ENCODE results near the gene IGBP1. TPM values are rescaled to one million over a fixed set of nuclear protein-coding genes. Genes with fewer than 3 reads are reported as not detected.
"Not testable (repeated sequence)": the region's sequence is repeated elsewhere in the genome, so short reads cannot be mapped to it uniquely, and the experiment has no call there.

IGBP1 gene
- total RNA-seq, 2 donors from 2014 or later = 48.0 to 87.5 TPM

- Histone ChIP-seq H3K27ac (no peak overlapping the region), H3K4me1 (no peaks in the 10 kb centered on the region), H3K27me3 (no peaks in the 10 kb centered on the region), H3K36me3 (no peaks in the 10 kb centered on the region), H3K9ac (ENCODE audit: low read depth in 2 of 2, low read length in 2 of 2) (no peak overlapping the region), H3K4me3 (no peak overlapping the region), H3K9me3 (no peaks in the 10 kb centered on the region)
- no peak for DNase-seq
- intact Hi-C loops (cut with DNase I) = loop anchor here (10.0 kb wide), 1 partner anchor 557 kb away; no protein-coding TSS in a partner anchor
- TF ChIP-seq CTCF (IDR thresholded peaks at IDR 0.05) = no peak
Observed at GRCh38 chrX:70092247-70092646, 41.0 kb upstream of the IGBP1 start.

GRCh38 chrX:70096052-70096451 is 37.2 kb upstream of the IGBP1 start:
- no peaks in the 10 kb centered on the region for H3K27me3 ChIP-seq
- H3K27ac ChIP-seq = no peak overlapping the region
- no peak overlapping the region for H3K9ac ChIP-seq (ENCODE audit: low read depth in 2 of 2, low read length in 2 of 2)
- intact Hi-C loops (cut with DNase I) = loop anchor here (5.0 to 10.0 kb wide), 2 partner anchors 561 to 604 kb away; no protein-coding TSS in a partner anchor
- no peaks in the 10 kb centered on the region for H3K9me3 ChIP-seq
- no peaks in the 10 kb centered on the region for H3K36me3 ChIP-seq
- no peak for TF ChIP-seq CTCF (IDR thresholded peaks at IDR 0.05)
- H3K4me1 ChIP-seq = no peaks in the 10 kb centered on the region
- DNase-seq = no peak
- H3K4me3 ChIP-seq = no peak overlapping the region

GRCh38 chrX:70105229-70105628 is 28.0 kb upstream of the IGBP1 start:
- TF ChIP-seq CTCF (IDR thresholded peaks at IDR 0.05) = no peak
- Histone ChIP-seq H3K9me3 (no peaks in the 10 kb centered on the region), H3K4me3 (no peak overlapping the region), H3K36me3 (no peaks in the 10 kb centered on the region), H3K27ac (no peak overlapping the region), H3K9ac (ENCODE audit: low read depth in 2 of 2, low read length in 2 of 2) (no peak overlapping the region), H3K4me1 (no peaks in the 10 kb centered on the region), H3K27me3 (no peaks in the 10 kb centered on the region)
- intact Hi-C loops (cut with DNase I) = no loop called here
- DNase-seq = no peak

GRCh38 chrX:70111436-70112026 is 21.7 kb upstream of the IGBP1 start:
- H3K9me3 ChIP-seq; H3K27ac ChIP-seq; H3K4me3 ChIP-seq; H3K9ac ChIP-seq (ENCODE audit: low read depth in 2 of 2, low read length in 2 of 2); H3K4me1 ChIP-seq; DNase-seq; H3K36me3 ChIP-seq; intact Hi-C loops (cut with DNase I); H3K27me3 ChIP-seq: not testable (repeated sequence)

GRCh38 chrX:70117738-70118137 is 15.5 kb upstream of the IGBP1 start:
- H3K4me3 ChIP-seq = no peak overlapping the region
- H3K36me3 ChIP-seq = no peaks in the 10 kb centered on the region
- DNase-seq = no peak
- H3K9ac ChIP-seq (ENCODE audit: low read depth in 2 of 2, low read length in 2 of 2) = no peak overlapping the region
- intact Hi-C loops (cut with DNase I) = no loop called here
- H3K27me3 ChIP-seq = no peaks in the 10 kb centered on the region
- no peak overlapping the region for H3K27ac ChIP-seq
- no peak for TF ChIP-seq CTCF (IDR thresholded peaks at IDR 0.05)
- no peaks in the 10 kb centered on the region for H3K4me1 ChIP-seq
- no peaks in the 10 kb centered on the region for H3K9me3 ChIP-seq

- H3K27me3 ChIP-seq; intact Hi-C loops (cut with DNase I); H3K4me1 ChIP-seq; H3K36me3 ChIP-seq; H3K4me3 ChIP-seq; H3K9me3 ChIP-seq; H3K9ac ChIP-seq (ENCODE audit: low read depth in 2 of 2, low read length in 2 of 2); DNase-seq; H3K27ac ChIP-seq: not testable (repeated sequence)
Observed at GRCh38 chrX:70123014-70123413, 10.2 kb upstream of the IGBP1 start.
